ENCODE data around the gene CPAMD8.

CPAMD8 gene

DNA sequence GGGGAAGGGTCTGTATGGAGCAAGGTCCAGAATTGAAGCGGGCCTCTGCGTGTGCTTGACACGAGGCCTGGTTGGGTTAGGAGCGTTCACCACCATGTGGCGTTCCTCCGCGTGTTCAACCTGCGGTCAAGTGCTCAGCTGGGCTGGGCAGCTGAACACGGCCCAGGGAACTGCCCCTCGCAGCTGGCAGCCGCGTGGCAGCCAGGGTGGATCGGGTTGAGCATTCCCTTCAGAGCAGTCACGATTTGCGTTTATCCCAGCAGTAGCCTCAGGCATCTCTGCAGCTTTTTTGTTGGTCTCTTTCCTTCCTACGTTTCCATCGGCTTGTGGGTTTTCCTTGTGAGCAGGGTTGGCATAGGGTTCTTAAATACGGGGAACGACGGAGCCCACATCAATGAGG, 166.5 kb downstream of the CPAMD8 start:
- TF ChIP-seq, protein P1, sequence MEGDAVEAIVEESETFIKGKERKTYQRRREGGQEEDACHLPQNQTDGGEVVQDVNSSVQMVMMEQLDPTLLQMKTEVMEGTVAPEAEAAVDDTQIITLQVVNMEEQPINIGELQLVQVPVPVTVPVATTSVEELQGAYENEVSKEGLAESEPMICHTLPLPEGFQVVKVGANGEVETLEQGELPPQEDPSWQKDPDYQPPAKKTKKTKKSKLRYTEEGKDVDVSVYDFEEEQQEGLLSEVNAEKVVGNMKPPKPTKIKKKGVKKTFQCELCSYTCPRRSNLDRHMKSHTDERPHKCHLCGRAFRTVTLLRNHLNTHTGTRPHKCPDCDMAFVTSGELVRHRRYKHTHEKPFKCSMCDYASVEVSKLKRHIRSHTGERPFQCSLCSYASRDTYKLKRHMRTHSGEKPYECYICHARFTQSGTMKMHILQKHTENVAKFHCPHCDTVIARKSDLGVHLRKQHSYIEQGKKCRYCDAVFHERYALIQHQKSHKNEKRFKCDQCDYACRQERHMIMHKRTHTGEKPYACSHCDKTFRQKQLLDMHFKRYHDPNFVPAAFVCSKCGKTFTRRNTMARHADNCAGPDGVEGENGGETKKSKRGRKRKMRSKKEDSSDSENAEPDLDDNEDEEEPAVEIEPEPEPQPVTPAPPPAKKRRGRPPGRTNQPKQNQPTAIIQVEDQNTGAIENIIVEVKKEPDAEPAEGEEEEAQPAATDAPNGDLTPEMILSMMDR (IDR thresholded peaks at IDR 0.05): no peak

DNA sequence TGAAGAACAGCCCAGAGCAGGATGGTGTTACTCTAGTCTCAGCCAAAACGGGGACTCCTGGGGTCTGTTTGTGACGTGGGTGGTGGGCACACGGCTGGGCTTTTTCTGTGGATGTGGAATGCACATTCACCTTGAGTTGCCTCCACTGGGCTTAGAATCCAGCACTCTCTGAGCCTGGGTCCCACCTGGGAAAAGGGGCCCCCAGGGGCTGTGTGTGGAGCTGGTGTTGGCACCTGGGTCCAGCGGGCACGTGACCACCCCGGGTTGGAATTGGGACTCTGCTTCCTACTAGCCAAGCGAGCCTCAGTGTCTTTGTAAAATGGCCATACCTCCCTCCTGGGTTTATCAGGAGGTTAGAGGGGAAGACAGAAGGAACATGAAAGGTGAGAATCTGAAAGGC, 167.0 kb downstream of the CPAMD8 start:
- TF ChIP-seq, protein P1 (IDR thresholded peaks at IDR 0.05): no peak

GRCh38 chr19:16856091-16856490, 170.5 kb downstream of the CPAMD8 start:
- TF ChIP-seq, protein P1 (IDR thresholded peaks at IDR 0.05): no peak

DNA sequence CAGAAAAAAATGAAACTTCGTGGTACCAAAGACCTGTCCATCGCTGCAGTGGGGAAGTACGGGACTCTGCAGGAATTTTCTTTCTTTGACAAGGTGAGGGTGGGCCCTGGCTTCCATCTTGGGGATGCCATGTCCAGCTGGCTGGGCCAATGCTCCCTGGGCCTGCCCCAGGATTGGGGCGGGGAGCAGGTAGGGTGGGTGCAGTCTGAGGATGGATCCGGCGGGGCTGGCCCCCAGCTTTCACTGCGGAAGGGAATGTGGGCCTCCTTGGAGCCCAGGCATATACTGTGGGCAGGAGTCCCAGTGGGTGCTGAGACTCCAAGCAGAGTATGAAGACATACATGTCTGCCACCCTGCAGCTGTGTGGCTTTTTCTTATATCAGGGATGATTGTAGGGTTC, 173.5 kb downstream of the CPAMD8 start:
- TF ChIP-seq, protein P1 (IDR thresholded peaks at IDR 0.05): no peak

DNA sequence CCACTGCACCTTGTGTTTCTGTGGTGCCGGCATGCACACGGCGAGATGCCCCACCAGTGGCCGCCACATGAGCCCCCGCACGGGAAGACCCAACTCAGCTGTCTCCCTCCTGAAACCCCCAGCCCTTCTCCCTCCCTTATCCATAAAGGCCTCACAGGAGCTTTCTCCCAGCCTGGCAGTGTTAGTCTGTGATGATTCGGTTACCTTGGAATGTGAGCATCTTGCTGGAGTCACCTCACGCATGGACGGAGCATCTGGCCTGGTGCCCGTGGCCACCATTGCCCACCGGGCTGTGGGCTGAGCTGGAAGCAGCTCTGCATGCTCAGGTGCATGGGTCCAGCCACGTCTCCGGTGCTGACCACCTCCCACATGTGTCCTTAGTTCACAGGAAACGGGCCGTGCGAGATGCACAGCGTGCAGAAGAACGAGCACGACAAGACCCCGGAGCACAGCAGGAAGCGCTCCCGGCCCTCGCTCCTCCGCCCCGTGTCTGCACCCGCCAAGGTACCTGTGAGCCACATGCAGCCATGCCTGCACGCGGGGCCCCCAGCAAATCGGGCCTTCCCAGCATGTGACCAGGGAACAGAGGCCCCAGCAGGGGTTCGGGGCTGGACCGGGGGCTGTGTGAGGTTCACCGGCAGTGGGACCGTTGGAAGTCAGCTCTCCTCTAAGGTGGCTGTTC, 175.4 kb downstream of the CPAMD8 start:
- TF ChIP-seq, protein P1 (IDR thresholded peaks at IDR 0.05): no peak

DNA sequence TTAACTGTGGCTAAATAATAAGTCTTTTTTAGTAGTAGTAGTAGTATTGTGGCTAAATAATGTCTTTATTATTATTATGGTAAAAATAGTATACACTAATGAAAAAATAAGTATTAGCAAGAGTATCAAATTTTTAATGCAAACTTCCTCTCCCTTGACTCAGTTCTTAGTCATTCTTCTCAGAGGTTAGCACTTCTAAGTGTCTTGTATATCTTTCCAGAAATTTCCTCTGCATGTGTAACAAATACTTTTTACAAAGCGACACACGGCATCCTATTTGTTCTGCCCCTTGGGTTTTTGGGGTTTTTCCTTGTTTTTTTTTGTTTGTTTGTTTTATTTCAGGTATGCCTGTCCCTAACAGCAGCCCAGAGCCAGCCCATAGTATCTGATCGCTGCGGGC, 176.5 kb downstream of the CPAMD8 start:
- TF ChIP-seq, protein P1 (IDR thresholded peaks at IDR 0.05): no peak

- TF ChIP-seq, protein P1 (IDR thresholded peaks at IDR 0.05): no peak
Observed at GRCh38 chr19:16849168-16849567, 177.4 kb downstream of the CPAMD8 start.

- TF ChIP-seq, protein P1 (IDR thresholded peaks at IDR 0.05): no peak
Observed at GRCh38 chr19:16847430-16847829, 179.2 kb downstream of the CPAMD8 start.

Data from LNCAP (cell line).